Activated CD8-positive, alpha-beta memory T cell treated with anti-CD3 and anti-CD28 coated beads, Interleukin-2, amount 50 U/mL, for 24 hours (primary cell): Measurements from ENCODE around the gene CPSF4.
"Not testable (repeated sequence)": the region's sequence is repeated elsewhere in the genome, so short reads cannot be mapped to it uniquely, and the experiment has no call there.

Experiments
- DNase-seq: peaks from one replicate; pipeline ENCODE4 v3.0.0-alpha.2; 2020; ENCODE audit errors: extremely low read depth

Gene CPSF4

GRCh38 chr7:99408379-99409191, 30.2 kb upstream of the CPSF4 start, which contains the start of the genes BUD31 and PDAP1:
TSS of gene BUD31 (plus strand) at chr7:99408969. CDS start at chr7:99411093, 2,124 bp downstream.
TSS of gene PDAP1 (minus strand) at chr7:99408597. CDS start at chr7:99408548, 49 bp downstream.
- peak; percentile 85 for DNase-seq

DNA sequence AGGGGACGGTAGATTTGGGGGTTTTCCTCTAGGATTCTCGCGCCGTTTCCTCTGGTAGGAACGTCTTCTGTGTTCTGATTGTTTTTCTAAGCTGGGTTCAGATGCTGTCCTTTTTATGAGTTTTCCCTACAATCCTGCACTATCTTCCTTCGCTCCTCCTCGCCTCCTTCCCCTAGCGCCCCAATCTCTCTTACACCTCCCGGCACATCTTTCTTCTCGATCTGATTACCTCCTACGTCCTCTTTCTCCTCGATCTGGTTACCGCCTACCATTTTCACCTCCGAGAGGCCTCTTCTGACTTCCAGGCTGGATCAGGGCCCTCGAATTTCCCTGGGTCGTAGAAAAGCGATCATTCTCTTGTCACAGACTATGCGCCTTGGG, 29.6 kb upstream of the CPSF4 start:
- no peak for DNase-seq

- DNase-seq = no peak
These were observed 28.9 kb upstream of the CPSF4 start for GRCh38 chr7:99409806-99410205.

DNA sequence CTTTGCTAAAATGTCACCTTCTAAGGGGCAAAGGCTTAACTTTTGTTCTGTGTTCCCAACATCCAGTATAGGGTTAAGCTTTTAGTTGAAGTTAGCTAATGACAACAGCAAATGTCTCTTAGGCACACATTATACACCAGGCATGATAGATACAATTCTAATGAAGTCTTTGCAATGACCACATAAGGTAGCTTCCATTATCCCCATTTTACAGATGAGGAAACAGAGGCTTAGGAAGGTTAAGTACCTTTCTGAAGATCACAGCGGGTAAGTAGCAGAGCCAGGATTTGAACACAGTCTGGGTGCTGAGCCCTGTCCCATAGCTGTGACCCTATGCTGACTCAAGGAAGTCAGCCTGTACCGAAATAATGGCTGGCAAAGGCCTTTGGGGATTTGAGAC, 28.1 kb upstream of the CPSF4 start:
- no peak for DNase-seq

GRCh38 chr7:99415513-99416127, 23.1 kb upstream of the CPSF4 start:
- DNase-seq = not testable (repeated sequence)

- DNase-seq = no peak
These were observed 20.5 kb upstream of the CPSF4 start for GRCh38 chr7:99418260-99418659.

- DNase-seq = no peak
These were observed 19.3 kb upstream of the CPSF4 start for GRCh38 chr7:99419323-99420021.

GRCh38 chr7:99420213-99420612, 18.5 kb upstream of the CPSF4 start:
- no peak for DNase-seq

DNA sequence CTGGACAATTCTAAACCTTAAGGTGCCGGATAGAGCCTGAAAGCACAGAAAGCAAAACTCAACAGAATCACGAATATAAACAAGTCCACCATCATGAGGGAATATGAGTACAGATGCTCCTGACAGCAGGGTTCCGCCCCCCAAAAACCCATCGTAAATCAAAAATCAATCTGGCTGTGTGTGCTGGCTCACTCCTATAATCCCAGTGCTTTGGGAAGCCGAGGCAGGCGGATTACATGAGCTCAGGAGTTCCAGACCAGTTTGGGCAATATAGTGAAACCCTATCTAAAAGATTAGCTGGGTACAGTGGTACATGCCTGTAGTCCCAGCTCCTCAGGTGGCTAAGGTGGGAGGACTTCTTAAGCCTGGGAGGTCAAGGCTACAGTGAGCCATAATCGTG, 17.8 kb upstream of the CPSF4 start:
- no peak for DNase-seq

GRCh38 chr7:99422186-99422585, 16.6 kb upstream of the CPSF4 start:
- no peak for DNase-seq

DNA sequence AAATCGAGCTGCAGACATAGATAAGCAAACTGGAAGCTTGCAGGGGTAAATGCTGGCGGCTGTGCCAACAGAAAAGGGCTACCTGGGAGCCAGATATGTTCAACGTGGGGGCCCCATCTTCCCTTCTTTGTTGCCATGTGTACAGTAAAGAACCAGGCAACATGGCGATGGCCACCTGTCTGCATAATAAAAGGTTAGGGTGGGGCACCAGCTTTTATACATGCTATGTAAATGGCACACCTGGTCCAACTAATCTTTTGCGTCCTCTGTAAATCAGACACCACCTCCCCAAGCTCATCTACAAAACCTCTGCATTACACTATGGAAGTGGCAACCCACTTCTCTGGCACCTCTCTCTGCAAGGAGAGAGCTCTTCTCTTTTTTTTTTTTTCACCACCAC, 16.1 kb upstream of the CPSF4 start:
- DNase-seq = no peak

DNA sequence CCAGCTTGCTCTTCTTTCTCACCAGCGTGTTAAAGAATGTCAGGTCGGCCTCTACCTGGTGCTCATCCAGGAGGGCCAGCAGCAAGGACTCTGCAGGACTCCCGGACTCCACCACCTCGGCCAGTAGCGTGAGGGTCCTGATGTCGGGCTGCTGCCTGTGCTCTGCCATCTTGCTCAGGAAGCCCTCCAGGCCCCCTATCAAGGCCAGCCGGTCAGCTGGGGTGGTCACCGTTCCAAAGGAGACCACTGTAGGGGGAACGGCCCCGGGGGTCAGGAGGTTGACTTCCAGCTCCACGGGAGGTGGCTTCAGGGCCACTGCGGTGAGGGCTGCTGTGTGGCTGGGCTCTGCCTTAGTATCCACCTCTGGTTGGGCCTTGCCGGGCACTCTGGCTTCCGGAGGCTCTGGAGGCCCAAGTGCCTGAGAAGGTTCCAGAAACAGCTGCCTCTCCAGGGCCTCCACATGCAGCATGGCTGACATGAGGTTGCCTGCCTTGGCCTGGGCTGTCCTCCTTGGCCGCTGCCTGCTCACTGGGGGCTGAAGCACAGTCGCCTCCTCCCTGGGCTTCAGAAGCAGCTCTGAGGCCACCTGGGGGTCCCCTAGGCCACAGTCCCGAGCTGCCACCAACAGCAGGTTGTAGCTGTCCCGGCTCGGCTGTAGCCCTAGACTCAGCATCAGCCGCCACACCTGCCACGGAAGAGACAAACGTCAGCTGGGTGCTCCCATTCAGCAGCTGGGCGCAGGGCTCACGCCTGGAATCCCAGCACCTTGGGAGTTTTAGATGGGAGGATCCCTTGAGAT, 13.6 kb upstream of the CPSF4 start:
- DNase-seq = no peak

GRCh38 chr7:99428972-99429566, 9.7 kb upstream of the CPSF4 start:
- DNase-seq = no peak

DNA sequence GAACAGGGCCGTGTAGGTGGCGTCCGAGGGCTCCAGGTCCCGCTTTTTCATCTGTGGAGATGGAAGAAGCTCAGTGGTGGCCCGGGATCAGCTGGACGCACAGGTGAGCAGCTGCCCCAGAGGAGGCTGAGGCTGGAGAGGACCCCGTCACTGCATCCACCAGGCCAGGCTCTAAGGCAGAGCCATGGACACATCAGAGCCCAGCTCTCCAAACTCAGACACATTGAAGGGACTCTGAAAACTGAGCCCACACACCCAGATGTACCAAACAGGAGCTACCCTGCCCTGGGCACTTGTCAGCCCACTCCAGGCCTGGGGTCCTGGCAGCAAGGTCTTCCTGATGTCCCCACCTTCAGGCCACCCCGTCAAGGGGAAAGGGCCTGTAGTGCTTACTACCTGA, 9.0 kb upstream of the CPSF4 start:
- DNase-seq = no peak

DNA sequence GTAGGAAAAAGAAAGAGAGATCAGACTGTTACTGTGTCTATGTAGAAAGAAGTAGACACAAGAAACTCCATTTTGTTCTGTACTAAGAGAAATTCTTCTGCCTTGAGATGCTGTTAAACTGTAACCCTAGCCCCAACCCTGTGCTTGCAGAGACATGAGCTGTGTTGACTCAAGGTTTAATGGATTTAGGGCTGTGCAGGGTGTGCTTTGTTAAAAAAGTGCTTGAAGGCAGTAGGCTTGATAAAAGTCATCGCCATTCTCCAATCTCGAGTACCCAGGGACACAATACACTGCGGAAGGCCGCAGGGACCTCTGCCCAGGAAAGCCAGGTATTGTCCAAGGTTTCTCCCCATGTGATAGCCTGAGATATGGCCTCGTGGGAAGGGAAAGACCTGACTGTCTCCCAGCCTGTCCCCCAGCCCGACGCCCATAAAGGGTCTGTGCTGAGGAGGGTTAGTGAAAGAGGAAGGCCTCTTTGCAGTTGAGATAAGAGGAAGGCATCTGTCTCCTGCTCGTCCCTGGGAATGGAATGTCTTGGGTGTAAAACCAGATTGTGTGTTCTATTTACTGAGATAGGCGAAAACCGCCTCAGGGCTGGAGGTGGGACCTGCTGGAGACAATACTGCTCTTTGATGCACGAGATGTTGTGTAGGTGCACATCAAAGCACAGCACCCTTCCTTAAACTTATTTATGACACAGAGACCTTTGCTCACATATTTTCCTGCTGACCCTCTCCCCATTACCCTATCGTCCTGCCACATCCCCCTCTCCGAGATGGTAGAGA, 6.8 kb upstream of the CPSF4 start:
- DNase-seq = not testable (repeated sequence)

DNA sequence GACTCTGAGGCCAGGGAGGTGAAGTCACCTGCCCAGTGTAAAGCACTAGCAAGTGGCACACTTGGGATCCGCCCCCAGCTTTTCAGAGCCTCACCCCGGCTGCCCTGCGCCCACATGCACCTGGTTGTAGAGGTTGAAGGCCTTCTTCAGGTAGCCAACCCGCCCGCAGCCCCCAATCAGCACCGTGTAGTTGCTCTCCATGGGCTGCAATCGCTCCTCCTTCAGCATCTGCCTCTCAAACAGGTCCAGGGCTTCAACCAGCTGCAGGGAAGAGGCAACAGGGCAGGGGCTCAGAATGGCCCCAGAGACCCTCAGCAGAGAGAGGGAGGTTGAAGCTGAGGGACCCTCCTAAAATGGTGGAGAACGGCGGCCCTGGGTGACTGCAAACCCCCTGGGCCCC, 5.6 kb upstream of the CPSF4 start:
- no peak for DNase-seq

DNA sequence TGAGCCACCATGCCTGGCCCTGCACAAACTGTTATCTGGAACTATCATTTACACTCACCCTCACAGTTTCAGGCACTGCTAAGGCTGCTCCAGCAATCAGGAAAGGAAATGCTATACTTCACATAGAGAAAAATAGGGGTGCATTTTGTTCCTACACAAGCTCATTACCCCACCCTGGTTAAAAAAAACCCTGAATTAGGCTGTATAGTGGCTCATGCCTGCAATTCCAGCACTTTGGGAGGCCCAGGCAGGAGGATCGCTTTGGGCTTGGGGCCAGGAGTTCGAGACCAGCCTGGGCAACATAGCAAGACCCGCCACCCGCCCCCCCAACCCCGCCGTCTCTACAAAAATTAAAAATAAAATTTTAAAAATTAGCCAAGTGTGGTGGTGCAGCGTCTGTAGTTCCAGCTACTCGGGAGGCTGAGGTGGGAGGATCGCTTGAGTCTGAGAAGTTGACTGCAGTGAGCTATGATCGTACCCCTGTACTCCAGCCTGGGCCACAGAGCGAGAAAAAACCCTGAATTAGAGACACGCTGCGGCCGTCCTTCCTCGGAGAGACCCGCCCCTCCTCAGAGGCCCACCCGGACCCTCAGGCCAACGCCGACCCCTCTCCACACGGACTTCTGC, 684 bp upstream of the CPSF4 start:
- DNase-seq = no peak

DNA sequence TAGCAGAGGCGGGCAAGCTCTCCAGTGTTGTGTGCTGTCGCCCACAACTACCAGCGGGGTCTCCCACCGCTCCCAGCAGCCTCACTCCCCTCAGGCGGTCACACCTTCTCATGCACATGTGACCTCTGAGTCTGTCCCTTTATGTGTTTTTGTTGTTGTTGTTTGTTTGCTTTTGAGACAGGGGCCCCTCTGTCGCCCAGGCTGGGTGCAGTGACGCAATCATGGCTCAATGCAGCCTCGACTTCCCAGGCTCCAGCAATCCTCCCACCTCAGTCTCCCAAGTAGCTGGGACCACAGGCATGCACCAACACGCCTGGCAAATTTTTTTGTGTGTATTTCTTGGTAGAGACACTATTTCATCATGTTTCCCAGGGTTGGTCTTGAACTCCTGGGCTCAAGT, 1.5 kb downstream of the CPSF4 start:
- no peak for DNase-seq

GRCh38 chr7:99446096-99446495, 7.4 kb downstream of the CPSF4 start:
- no peak for DNase-seq

GRCh38 chr7:99447943-99448342, 9.2 kb downstream of the CPSF4 start:
- DNase-seq = no peak
